Liver (tissue), 9 donors: ENCODE results near the gene GBA3. TPM values are rescaled to one million over a fixed set of nuclear protein-coding genes. Genes with fewer than 3 reads are reported as not detected.
A peak's percentile ranks its signal among the peaks of the same experiment; 100 is the strongest.

Experiments used
- DNase-seq: peaks from one replicate; pipeline ENCODE4 v3.0.0-alpha.2; 2017; ENCODE audit warnings: low spot score
- H3K27ac ChIP-seq, 2 donors: one replicate each; pipeline ENCODE4 v1.7.0; 2013; ENCODE audit warnings: inconsistent platforms in 2 of 2, low read length in 2 of 2, control low read depth in 1 of 2, low read depth in 1 of 2, mild to moderate bottlenecking in 1 of 2
- H3K27me3 ChIP-seq, 4 donors: one replicate each; pipeline versions ENCODE4 v1.6.1 to v1.7.0; 2013; ENCODE audit warnings: low read length in 3 of 4, inconsistent platforms in 1 of 4, mild to moderate bottlenecking in 1 of 4, moderate library complexity in 1 of 4; ENCODE audit not compliant: control insufficient read depth in 4 of 4, insufficient read depth in 4 of 4
- H3K36me3 ChIP-seq, 4 donors: one replicate each; pipeline versions ENCODE4 v1.6.1 to v1.7.0; 2013; ENCODE audit warnings: low read length in 3 of 4, mild to moderate bottlenecking in 3 of 4, low read depth in 1 of 4, moderate library complexity in 1 of 4; ENCODE audit not compliant: control insufficient read depth in 4 of 4, insufficient read depth in 3 of 4
- H3K4me1 ChIP-seq, 4 donors: one replicate each; pipeline versions ENCODE4 v1.6.1 to v1.7.0; 2013; ENCODE audit warnings: low read length in 3 of 4, mild to moderate bottlenecking in 3 of 4, moderate library complexity in 1 of 4; ENCODE audit not compliant: control insufficient read depth in 4 of 4, insufficient read depth in 4 of 4
- H3K4me3 ChIP-seq, 3 donors: one replicate each; pipeline versions ENCODE4 v1.6.1 to v1.7.0; 2013; ENCODE audit warnings: low read length in 3 of 3, control low read depth in 1 of 3, low read depth in 1 of 3, mild to moderate bottlenecking in 1 of 3
- H3K9ac ChIP-seq, 2 donors: one replicate each; pipeline ENCODE4 v1.7.0; 2013; ENCODE audit warnings: low read length in 2 of 2, mild to moderate bottlenecking in 2 of 2, moderate library complexity in 2 of 2, control low read depth in 1 of 2, low read depth in 1 of 2
- H3K9me3 ChIP-seq, 4 donors: one replicate each; pipeline versions ENCODE4 v1.6.1 to v1.7.0; 2013; ENCODE audit warnings: low read length in 3 of 4; ENCODE audit not compliant: control insufficient read depth in 4 of 4
- EGR1 ChIP-seq, 2 donors: IDR thresholded peaks; 2 replicates each; pipeline ENCODE4 v1.6.1; 2016 to 2018; ENCODE audit warnings: antibody characterized with exemption in 2 of 2, low read depth in 2 of 2
- FOXA1 ChIP-seq: IDR thresholded peaks from 2 replicates; pipeline ENCODE4 v1.6.1; 2016; ENCODE audit warnings: antibody characterized with exemption
- FOXA2 ChIP-seq: IDR thresholded peaks from 2 replicates; pipeline ENCODE4 v1.6.1; 2016; ENCODE audit warnings: antibody characterized with exemption
- GABPA ChIP-seq, 2 donors: IDR thresholded peaks in 1 of 2; conservative IDR thresholded peaks in 1 of 2; 2 replicates each; pipeline ENCODE4 v1.6.1; 2016; ENCODE audit warnings: antibody characterized with exemption in 2 of 2, mild to moderate bottlenecking in 1 of 2, moderate library complexity in 1 of 2
- HNF4A ChIP-seq, 2 donors: conservative IDR thresholded peaks; 2 replicates each; pipeline ENCODE4 v1.6.1; 2016; ENCODE audit warnings: antibody characterized with exemption in 2 of 2, mild to moderate bottlenecking in 2 of 2
- HNF4G ChIP-seq: IDR thresholded peaks from 2 replicates; pipeline ENCODE4 v1.6.1; 2016; ENCODE audit warnings: antibody characterized with exemption
- JUND ChIP-seq, 2 donors: IDR thresholded peaks; 2 replicates each; pipeline ENCODE4 v1.6.1; 2016; ENCODE audit warnings: antibody characterized with exemption in 2 of 2
- NR2F2 ChIP-seq: IDR thresholded peaks from 2 replicates; pipeline ENCODE4 v1.6.1; 2016; ENCODE audit warnings: antibody characterized with exemption
- RAD21 ChIP-seq, 2 donors: IDR thresholded peaks; 2 replicates each; pipeline ENCODE4 v1.6.1; 2016; ENCODE audit warnings: antibody characterized with exemption in 2 of 2, mild to moderate bottlenecking in 2 of 2
- RXRA ChIP-seq, 2 donors: IDR thresholded peaks; 2 replicates each; pipeline ENCODE4 v1.6.1; 2017 to 2018; ENCODE audit warnings: antibody characterized with exemption in 2 of 2, mild to moderate bottlenecking in 1 of 2
- SP1 ChIP-seq: IDR thresholded peaks from 2 replicates; pipeline ENCODE4 v1.6.1; 2018; ENCODE audit warnings: antibody characterized with exemption, mild to moderate bottlenecking
- TAF1 ChIP-seq: conservative IDR thresholded peaks from 2 replicates; pipeline ENCODE4 v1.6.1; 2016; ENCODE audit warnings: antibody characterized with exemption, mild to moderate bottlenecking
- WGBS: extraction: QIAGEN DNeasy Blood & Tissue Kit; methylation state at CpG from one replicate; pipeline ENCODE4 v1.1.7; 2013; 5-methylcytosine and 5-hydroxymethylcytosine counted together
- polyA plus RNA-seq, 2 donors: library from polyadenylated mRNA; stranded (reverse) in 1 of 2; unstranded in 1 of 2; fragments of 200-250 nt in 1 of 2; fragments of >200 nt in 1 of 2; fragmentation: Nextera tagmentation in 1 of 2; extraction: Ambion mirVana in 1 of 2; gene quantifications; one replicate each; pipeline versions ENCODE4 v1.2.1 to v1.2.3, GENCODE V29; 2013 to 2015
- total RNA-seq, 2 donors: library from RNA; depleted of rRNA; stranded (reverse); fragments of >200 nt; gene quantifications; one replicate each; pipeline ENCODE4 v1.2.3, GENCODE V29; 2014
- TF ChIP-seq, protein P1 (sequence below): IDR thresholded peaks from 2 replicates; pipeline ENCODE4 v1.6.1; 2016; ENCODE audit warnings: antibody characterized with exemption
- TF ChIP-seq, protein P2 (sequence below): IDR thresholded peaks from 2 replicates; pipeline ENCODE4 v1.6.1; 2016; ENCODE audit warnings: antibody characterized with exemption
- TF ChIP-seq, protein P3 (sequence below): IDR thresholded peaks from 2 replicates; pipeline ENCODE4 v1.6.1; 2016; ENCODE audit warnings: antibody characterized with exemption, mild to moderate bottlenecking
- TF ChIP-seq, protein P4 (sequence below): fragments of 150-350 bp; IDR thresholded peaks from 2 replicates; pipeline ENCODE4 v1.5.1; 2017; ENCODE audit warnings: improper control_type of control experiment, low read depth, low read length; ENCODE audit not compliant: missing input control
- donor health status: healthy.
- donor health status: healthy.
- donor health status: healthy.
- donor health status: healthy.
- donor health status: healthy.

Gene GBA3
- total and polyA plus RNA-seq, 4 donors = 10.6 to 36.7 (median 18.9) TPM

DNA sequence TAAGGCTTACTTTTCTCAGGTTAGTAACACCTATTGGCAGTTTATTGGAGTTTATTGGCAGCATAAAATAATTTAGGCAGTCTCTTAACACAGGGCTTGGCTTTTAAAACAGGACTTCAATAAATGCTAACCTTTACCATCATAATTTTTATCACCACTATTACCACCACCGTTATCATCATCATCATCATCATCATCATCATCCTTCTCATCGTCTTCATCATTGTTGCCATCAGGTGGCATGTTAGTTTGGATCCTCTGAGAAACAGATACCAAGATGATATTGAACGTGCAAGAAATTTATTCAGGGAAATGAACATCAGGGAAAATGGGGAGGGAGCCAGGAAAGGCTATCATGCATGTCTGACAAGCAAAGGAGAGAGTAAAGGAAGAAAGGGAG, 16.2 kb downstream of the GBA3 start:
- DNase-seq = no peak
- Histone ChIP-seq H3K4me3 (no peak overlapping the region), H3K4me1 (peaks cover 0 to 25% (median 16%) of the 10 kb centered on the region in 4 donors), H3K27ac (no peak overlapping the region), H3K27me3 (no peaks in the 10 kb centered on the region), H3K9me3 (no peaks in the 10 kb centered on the region), H3K9ac (no peak overlapping the region), H3K36me3 (no peaks in the 10 kb centered on the region)
- TF ChIP-seq RXRA (IDR thresholded peaks at IDR 0.05) (no peak), GABPA (IDR thresholded peaks at IDR 0.05 in 1 of 2, conservative IDR thresholded peaks at IDR 0.05 in 1 of 2) (no peak), RAD21 (IDR thresholded peaks at IDR 0.05) (no peak)
- TF ChIP-seq, protein P1, sequence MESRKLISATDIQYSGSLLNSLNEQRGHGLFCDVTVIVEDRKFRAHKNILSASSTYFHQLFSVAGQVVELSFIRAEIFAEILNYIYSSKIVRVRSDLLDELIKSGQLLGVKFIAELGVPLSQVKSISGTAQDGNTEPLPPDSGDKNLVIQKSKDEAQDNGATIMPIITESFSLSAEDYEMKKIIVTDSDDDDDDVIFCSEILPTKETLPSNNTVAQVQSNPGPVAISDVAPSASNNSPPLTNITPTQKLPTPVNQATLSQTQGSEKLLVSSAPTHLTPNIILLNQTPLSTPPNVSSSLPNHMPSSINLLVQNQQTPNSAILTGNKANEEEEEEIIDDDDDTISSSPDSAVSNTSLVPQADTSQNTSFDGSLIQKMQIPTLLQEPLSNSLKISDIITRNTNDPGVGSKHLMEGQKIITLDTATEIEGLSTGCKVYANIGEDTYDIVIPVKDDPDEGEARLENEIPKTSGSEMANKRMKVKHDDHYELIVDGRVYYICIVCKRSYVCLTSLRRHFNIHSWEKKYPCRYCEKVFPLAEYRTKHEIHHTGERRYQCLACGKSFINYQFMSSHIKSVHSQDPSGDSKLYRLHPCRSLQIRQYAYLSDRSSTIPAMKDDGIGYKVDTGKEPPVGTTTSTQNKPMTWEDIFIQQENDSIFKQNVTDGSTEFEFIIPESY = no peak
- TF ChIP-seq, protein P2, sequence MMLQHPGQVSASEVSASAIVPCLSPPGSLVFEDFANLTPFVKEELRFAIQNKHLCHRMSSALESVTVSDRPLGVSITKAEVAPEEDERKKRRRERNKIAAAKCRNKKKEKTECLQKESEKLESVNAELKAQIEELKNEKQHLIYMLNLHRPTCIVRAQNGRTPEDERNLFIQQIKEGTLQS = no peak
- 85% methylated on average over 3 of the region's 3 CpGs for WGBS

DNA sequence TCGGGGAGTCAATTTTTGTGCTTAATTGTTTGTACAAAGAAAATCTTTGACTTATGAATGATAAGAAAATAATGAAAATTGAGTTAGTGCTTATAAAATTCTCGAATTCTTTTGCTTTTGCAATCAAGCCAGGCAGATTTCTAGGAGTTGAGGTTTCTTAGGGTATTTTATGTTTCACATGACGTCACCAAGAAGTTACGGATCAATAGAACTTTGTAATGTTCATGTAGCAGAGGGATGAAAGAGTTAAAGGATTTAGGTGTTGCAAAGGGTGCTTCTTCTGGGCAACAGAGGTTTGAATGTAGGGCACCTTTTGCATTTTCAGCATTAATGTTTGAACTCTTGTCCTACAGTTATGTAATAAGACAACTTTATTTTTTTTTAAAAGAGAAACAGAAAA, 19.4 kb downstream of the GBA3 start:
- TF ChIP-seq JUND (IDR thresholded peaks at IDR 0.05) = peak in 1 of 2 donors; percentile 39
- TF ChIP-seq EGR1 (IDR thresholded peaks at IDR 0.05; ENCODE audit: low read depth in 2 of 2) = no peak
- TF ChIP-seq HNF4A (conservative IDR thresholded peaks at IDR 0.05) = peak in 1 of 2 donors; percentile 14
- no peak for TF ChIP-seq FOXA2
- Histone ChIP-seq H3K4me3 (peak overlapping the region in 2 of 3 donors; percentile 41 to 48), H3K9me3 (no peaks in the 10 kb centered on the region), H3K27me3 (no peaks in the 10 kb centered on the region), H3K36me3 (peaks cover 0 to 5% (median 0%) of the 10 kb centered on the region in 4 donors), H3K4me1 (peaks cover 0 to 37% (median 22%) of the 10 kb centered on the region in 4 donors), H3K9ac (no peak overlapping the region), H3K27ac (no peak overlapping the region)
- no peak for DNase-seq
- WGBS = 38% methylated on average over 4 of the region's 4 CpGs

DNA sequence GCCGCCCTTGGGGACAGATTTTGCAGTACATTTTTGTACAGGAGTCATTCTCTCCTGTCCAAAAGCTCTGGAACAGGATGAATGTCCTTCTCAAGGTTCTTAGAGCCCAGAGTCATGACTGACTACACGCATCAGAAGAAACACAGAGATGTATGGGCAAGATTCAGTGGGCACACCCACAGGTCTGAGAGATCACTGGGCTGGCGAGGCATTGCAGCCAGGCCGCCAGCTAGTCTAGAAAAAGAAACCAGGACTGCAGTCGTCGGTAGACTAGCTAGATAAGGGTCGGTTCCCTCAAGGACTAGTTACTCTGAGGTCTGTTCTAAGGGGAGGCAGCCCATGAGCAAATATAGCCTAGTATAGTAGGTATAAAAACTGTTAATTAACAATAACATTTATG, 19.8 kb downstream of the GBA3 start:
- H3K9ac ChIP-seq = peak overlapping the region in 1 of 2 donors; percentile 45
- DNase-seq = no peak
- TF ChIP-seq GABPA (IDR thresholded peaks at IDR 0.05 in 1 of 2, conservative IDR thresholded peaks at IDR 0.05 in 1 of 2) = no peak
- TF ChIP-seq, protein P3, sequence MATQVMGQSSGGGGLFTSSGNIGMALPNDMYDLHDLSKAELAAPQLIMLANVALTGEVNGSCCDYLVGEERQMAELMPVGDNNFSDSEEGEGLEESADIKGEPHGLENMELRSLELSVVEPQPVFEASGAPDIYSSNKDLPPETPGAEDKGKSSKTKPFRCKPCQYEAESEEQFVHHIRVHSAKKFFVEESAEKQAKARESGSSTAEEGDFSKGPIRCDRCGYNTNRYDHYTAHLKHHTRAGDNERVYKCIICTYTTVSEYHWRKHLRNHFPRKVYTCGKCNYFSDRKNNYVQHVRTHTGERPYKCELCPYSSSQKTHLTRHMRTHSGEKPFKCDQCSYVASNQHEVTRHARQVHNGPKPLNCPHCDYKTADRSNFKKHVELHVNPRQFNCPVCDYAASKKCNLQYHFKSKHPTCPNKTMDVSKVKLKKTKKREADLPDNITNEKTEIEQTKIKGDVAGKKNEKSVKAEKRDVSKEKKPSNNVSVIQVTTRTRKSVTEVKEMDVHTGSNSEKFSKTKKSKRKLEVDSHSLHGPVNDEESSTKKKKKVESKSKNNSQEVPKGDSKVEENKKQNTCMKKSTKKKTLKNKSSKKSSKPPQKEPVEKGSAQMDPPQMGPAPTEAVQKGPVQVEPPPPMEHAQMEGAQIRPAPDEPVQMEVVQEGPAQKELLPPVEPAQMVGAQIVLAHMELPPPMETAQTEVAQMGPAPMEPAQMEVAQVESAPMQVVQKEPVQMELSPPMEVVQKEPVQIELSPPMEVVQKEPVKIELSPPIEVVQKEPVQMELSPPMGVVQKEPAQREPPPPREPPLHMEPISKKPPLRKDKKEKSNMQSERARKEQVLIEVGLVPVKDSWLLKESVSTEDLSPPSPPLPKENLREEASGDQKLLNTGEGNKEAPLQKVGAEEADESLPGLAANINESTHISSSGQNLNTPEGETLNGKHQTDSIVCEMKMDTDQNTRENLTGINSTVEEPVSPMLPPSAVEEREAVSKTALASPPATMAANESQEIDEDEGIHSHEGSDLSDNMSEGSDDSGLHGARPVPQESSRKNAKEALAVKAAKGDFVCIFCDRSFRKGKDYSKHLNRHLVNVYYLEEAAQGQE = no peak
- TF ChIP-seq TAF1 = no peak
- no peak for TF ChIP-seq FOXA1
- TF ChIP-seq, protein P1 = no peak
- no peak for TF ChIP-seq HNF4A (conservative IDR thresholded peaks at IDR 0.05)
- TF ChIP-seq NR2F2 = no peak
- TF ChIP-seq RXRA (IDR thresholded peaks at IDR 0.05) = no peak
- no peak for TF ChIP-seq HNF4G
- no peak for TF ChIP-seq EGR1 (IDR thresholded peaks at IDR 0.05; ENCODE audit: low read depth in 2 of 2)
- TF ChIP-seq, protein P4, sequence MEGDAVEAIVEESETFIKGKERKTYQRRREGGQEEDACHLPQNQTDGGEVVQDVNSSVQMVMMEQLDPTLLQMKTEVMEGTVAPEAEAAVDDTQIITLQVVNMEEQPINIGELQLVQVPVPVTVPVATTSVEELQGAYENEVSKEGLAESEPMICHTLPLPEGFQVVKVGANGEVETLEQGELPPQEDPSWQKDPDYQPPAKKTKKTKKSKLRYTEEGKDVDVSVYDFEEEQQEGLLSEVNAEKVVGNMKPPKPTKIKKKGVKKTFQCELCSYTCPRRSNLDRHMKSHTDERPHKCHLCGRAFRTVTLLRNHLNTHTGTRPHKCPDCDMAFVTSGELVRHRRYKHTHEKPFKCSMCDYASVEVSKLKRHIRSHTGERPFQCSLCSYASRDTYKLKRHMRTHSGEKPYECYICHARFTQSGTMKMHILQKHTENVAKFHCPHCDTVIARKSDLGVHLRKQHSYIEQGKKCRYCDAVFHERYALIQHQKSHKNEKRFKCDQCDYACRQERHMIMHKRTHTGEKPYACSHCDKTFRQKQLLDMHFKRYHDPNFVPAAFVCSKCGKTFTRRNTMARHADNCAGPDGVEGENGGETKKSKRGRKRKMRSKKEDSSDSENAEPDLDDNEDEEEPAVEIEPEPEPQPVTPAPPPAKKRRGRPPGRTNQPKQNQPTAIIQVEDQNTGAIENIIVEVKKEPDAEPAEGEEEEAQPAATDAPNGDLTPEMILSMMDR = no peak
- no peak for TF ChIP-seq FOXA2
- TF ChIP-seq, protein P2 = no peak
- TF ChIP-seq SP1 = no peak
- peaks cover 0 to 5% (median 0%) of the 10 kb centered on the region in 4 donors for H3K36me3 ChIP-seq
- H3K4me1 ChIP-seq = peaks cover 0 to 37% (median 22%) of the 10 kb centered on the region in 4 donors
- peak overlapping the region; percentile 41 to 72 (median 48) for H3K4me3 ChIP-seq
- H3K9me3 ChIP-seq = no peaks in the 10 kb centered on the region
- no peaks in the 10 kb centered on the region for H3K27me3 ChIP-seq
- 36% methylated on average over 7 of the region's 7 CpGs for WGBS
- H3K27ac ChIP-seq = peak overlapping the region; percentile 21 to 38
